HCT116 (cell line): Measurements from ENCODE around the gene CDH5. TPM values are rescaled to one million over a fixed set of nuclear protein-coding genes. Genes with fewer than 3 reads are reported as not detected.

ENCODE experiments used
- ATAC-seq: fragments of 200-7000 bp; cut with Tn5 transposase; 2 replicates; pipeline ENCODE4 v1.9.1; 2020; ENCODE audit warnings: mild to moderate bottlenecking, moderate library complexity
- BruUV-seq: library from RNA; stranded (reverse); fragments of 400-500 nt; replicated peaks from 2 replicates; lab custom pipeline; 2021; lab: Mats Ljungman, UMichigan
- CTCF ChIA-PET: fragments of 300-600 bp; sonication (Branson Sonifier 250); formaldehyde crosslinking; loops from one replicate; lab custom pipeline; 2021; ENCODE audit warnings: antibody characterized with exemption; lab: Charles Lee
- POLR2A ChIA-PET: fragments of 300-600, 350-600 bp; sonication (Branson Sonifier 250); formaldehyde crosslinking; loops from one replicate; lab custom pipeline; 2021; ENCODE audit warnings: antibody characterized with exemption; lab: Charles Lee
- RAD21 ChIA-PET, 2 experiments: fragments of 300-600 bp; sonication (Branson Sonifier 250); formaldehyde crosslinking; loops; one replicate each; lab custom pipeline; 2023; ENCODE audit warnings: low total read pairs in 2 of 2; ENCODE audit not compliant: uncharacterized antibody in 2 of 2, unreplicated experiment in 2 of 2, low non-redundant PET in 1 of 2; lab: Charles Lee
- DNase-seq: peaks from one replicate; pipeline ENCODE4 v3.0.0-alpha.2; 2010; ENCODE audit warnings: low read depth, low spot score
- H2AFZ ChIP-seq: fragments of 200-600 bp; shearing (Covaris generic), sonication (generic); 2 replicates; pipeline ENCODE4 v1.6.1; 2017; ENCODE audit warnings: low read depth, mixed run types, mixed read lengths, antibody characterized with exemption, low read length; ENCODE audit not compliant: poor library complexity, severe bottlenecking
- H3K27ac ChIP-seq: 2 replicates; pipeline ENCODE4 v1.5.1; 2012; ENCODE audit warnings: low read depth, low read length
- H3K27me3 ChIP-seq: fragments of 200-600 bp; sonication (generic); 2 replicates; pipeline ENCODE4 v1.6.1; 2016; ENCODE audit warnings: mixed run types, low read length, mixed read lengths; ENCODE audit not compliant: insufficient read depth
- H3K36me3 ChIP-seq, 2 experiments: fragments of 200-500 bp in 1 of 2; fragments of 200-600 bp in 1 of 2; sonication (Bioruptor generic) in 1 of 2; sonication (generic) in 1 of 2; 2 replicates each; pipeline versions ENCODE4 v1.5.1 to v1.6.1; 2014 to 2016; ENCODE audit warnings: low read length in 2 of 2, inconsistent platforms in 1 of 2, mixed read lengths in 1 of 2, mixed run types in 1 of 2; ENCODE audit not compliant: insufficient read depth in 2 of 2, control insufficient read depth in 1 of 2
- H3K4me1 ChIP-seq, 2 experiments: fragments of 200-600 bp in 1 of 2; sonication (generic) in 1 of 2; 2 replicates each; pipeline versions ENCODE4 v1.5.1 to v1.6.1; 2012 to 2017; ENCODE audit warnings: low read length in 2 of 2, inconsistent platforms in 1 of 2, mild to moderate bottlenecking in 1 of 2, mixed read lengths in 1 of 2, mixed run types in 1 of 2, moderate library complexity in 1 of 2; ENCODE audit not compliant: insufficient read depth in 2 of 2, control insufficient read depth in 1 of 2
- H3K4me2 ChIP-seq: fragments of 200-600 bp; sonication (generic); 2 replicates; pipeline ENCODE4 v1.6.1; 2017; ENCODE audit warnings: mixed run types, low read length, mixed read lengths
- H3K4me3 ChIP-seq, 2 experiments: fragments of 200-600 bp in 1 of 2; sonication (generic) in 1 of 2; replicated peaks in 1 of 2; 2 replicates each; pipeline ENCODE4 v1.5.1; 2011 to 2016; ENCODE audit warnings: low read length in 2 of 2, control low read depth in 1 of 2, low read depth in 1 of 2, mild to moderate bottlenecking in 1 of 2, mixed read lengths in 1 of 2, mixed run types in 1 of 2
- H3K79me2 ChIP-seq: fragments of 200-600 bp; sonication (generic); 2 replicates; pipeline ENCODE4 v1.6.1; 2017; ENCODE audit warnings: mild to moderate bottlenecking, mixed run types, low read length, moderate library complexity, mixed read lengths; ENCODE audit not compliant: insufficient read depth
- H3K9ac ChIP-seq: fragments of 200-600 bp; sonication (generic); 2 replicates; pipeline ENCODE4 v1.6.1; 2016; ENCODE audit warnings: low read length, mixed read lengths
- H3K9me2 ChIP-seq: fragments of 200-600 bp; sonication (generic), shearing (Covaris generic); 2 replicates; pipeline ENCODE4 v1.6.1; 2017; ENCODE audit warnings: mixed run types, mild to moderate bottlenecking, moderate library complexity; ENCODE audit not compliant: insufficient read depth
- H3K9me3 ChIP-seq, 2 experiments: fragments of 200-500 bp in 1 of 2; fragments of 200-600 bp in 1 of 2; sonication (Bioruptor generic) in 1 of 2; sonication (generic) in 1 of 2; 2 replicates each; pipeline ENCODE4 v1.6.1; 2014 to 2017; ENCODE audit warnings: low read length in 2 of 2, mixed read lengths in 2 of 2, inconsistent platforms in 1 of 2, low read depth in 1 of 2, mild to moderate bottlenecking in 1 of 2, mixed run types in 1 of 2, moderate library complexity in 1 of 2; ENCODE audit not compliant: control insufficient read depth in 1 of 2, insufficient read depth in 1 of 2
- H4K20me1 ChIP-seq: fragments of 200-600 bp; sonication (generic), shearing (Covaris generic); 2 replicates; pipeline ENCODE4 v1.6.1; 2017; ENCODE audit warnings: mixed run types, mild to moderate bottlenecking, moderate library complexity; ENCODE audit not compliant: insufficient read depth
- CTCF ChIP-seq, 3 experiments: fragments of 200-600 bp in 1 of 3; sonication (generic) in 1 of 3; IDR thresholded peaks in 2 of 3; conservative IDR thresholded peaks in 1 of 3; 2 replicates each; pipeline ENCODE4 v1.5.1; 2012 to 2017; ENCODE audit warnings: low read depth in 2 of 3, low read length in 2 of 3, antibody characterized with exemption in 1 of 3, borderline replicate concordance in 1 of 3, control low read depth in 1 of 3, mild to moderate bottlenecking in 1 of 3, mixed read lengths in 1 of 3, mixed run types in 1 of 3, moderate library complexity in 1 of 3; ENCODE audit not compliant: insufficient read depth in 1 of 3
- ELF1 ChIP-seq: IDR thresholded peaks from 2 replicates; pipeline ENCODE4 v1.6.1; 2012; ENCODE audit warnings: low read depth, borderline replicate concordance
- EZH2phosphoT487 ChIP-seq: fragments of 200-600 bp; IDR thresholded peaks from 2 replicates; pipeline ENCODE4 v1.6.1; 2018; ENCODE audit warnings: antibody characterized with exemption, borderline replicate concordance
- JUND ChIP-seq: IDR thresholded peaks from 2 replicates; pipeline ENCODE4 v1.6.1; 2012
- MAX ChIP-seq: IDR thresholded peaks from 2 replicates; pipeline ENCODE4 v1.6.1; 2012
- POLR2A ChIP-seq: IDR thresholded peaks from 2 replicates; pipeline ENCODE4 v1.7.0; 2011; ENCODE audit warnings: borderline replicate concordance; ENCODE audit not compliant: insufficient read depth, insufficient read length; ENCODE audit errors: extremely low read depth
- RAD21 ChIP-seq: IDR thresholded peaks from 2 replicates; pipeline ENCODE4 v1.6.1; 2012; ENCODE audit warnings: low read depth, mild to moderate bottlenecking
- REST ChIP-seq: IDR thresholded peaks from 2 replicates; pipeline ENCODE4 v1.6.1; 2012; ENCODE audit warnings: low read depth
- SIN3A ChIP-seq: IDR thresholded peaks from 2 replicates; pipeline ENCODE4 v1.6.1; 2012; ENCODE audit warnings: low read depth
- SP1 ChIP-seq: IDR thresholded peaks from 2 replicates; pipeline ENCODE4 v1.6.1; 2012; ENCODE audit warnings: low read depth
- SRF ChIP-seq: IDR thresholded peaks from 2 replicates; pipeline ENCODE4 v1.6.1; 2012; ENCODE audit warnings: low read depth
- intact Hi-C: fragments of 100-400 bp; cut with micrococcal nuclease; formaldehyde crosslinking; loops from 2 replicates; pipeline ENCODE4 v1.10.0; 2022
- total RNA-seq: library from RNA; stranded (reverse); gene quantifications from one replicate; pipeline ENCODE4 v1.2.1, GENCODE V29; 2021; ENCODE audit not compliant: unreplicated experiment
- TF ChIP-seq, protein P1 (sequence below): IDR thresholded peaks from 2 replicates; pipeline ENCODE4 v1.6.1; 2011; ENCODE audit warnings: mild to moderate bottlenecking, low read length, moderate library complexity; ENCODE audit not compliant: insufficient replicate concordance; ENCODE audit errors: extremely low read depth

The CDH5 gene
- total RNA-seq, 1 experiment from 2014 or later: 0.15 TPM

- no peaks in the 10 kb centered on the region for H3K79me2 ChIP-seq
- H3K4me3 ChIP-seq: no peak overlapping the region
- no peak overlapping the region for H3K9ac ChIP-seq
- ATAC-seq (no peak), DNase-seq (no peak)
- H3K9me3 ChIP-seq: no peaks in the 10 kb centered on the region
- POLR2A ChIA-PET: no interaction called here
- no TSS peak for BruUV-seq
- CTCF ChIA-PET: no interaction called here
- no peaks in the 10 kb centered on the region for H4K20me1 ChIP-seq
- intact Hi-C loops: no loop called here
- H3K27me3 ChIP-seq: no peaks in the 10 kb centered on the region
- H3K36me3 ChIP-seq: no peaks in the 10 kb centered on the region
- no peak overlapping the region for H3K4me2 ChIP-seq
- TF ChIP-seq, protein P1, sequence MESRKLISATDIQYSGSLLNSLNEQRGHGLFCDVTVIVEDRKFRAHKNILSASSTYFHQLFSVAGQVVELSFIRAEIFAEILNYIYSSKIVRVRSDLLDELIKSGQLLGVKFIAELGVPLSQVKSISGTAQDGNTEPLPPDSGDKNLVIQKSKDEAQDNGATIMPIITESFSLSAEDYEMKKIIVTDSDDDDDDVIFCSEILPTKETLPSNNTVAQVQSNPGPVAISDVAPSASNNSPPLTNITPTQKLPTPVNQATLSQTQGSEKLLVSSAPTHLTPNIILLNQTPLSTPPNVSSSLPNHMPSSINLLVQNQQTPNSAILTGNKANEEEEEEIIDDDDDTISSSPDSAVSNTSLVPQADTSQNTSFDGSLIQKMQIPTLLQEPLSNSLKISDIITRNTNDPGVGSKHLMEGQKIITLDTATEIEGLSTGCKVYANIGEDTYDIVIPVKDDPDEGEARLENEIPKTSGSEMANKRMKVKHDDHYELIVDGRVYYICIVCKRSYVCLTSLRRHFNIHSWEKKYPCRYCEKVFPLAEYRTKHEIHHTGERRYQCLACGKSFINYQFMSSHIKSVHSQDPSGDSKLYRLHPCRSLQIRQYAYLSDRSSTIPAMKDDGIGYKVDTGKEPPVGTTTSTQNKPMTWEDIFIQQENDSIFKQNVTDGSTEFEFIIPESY: no peak
- TF ChIP-seq POLR2A: no peak
- TF ChIP-seq SIN3A: no peak
- no peak for TF ChIP-seq ELF1
- TF ChIP-seq JUND: no peak
- no peak for TF ChIP-seq RAD21
- no peak for TF ChIP-seq CTCF (IDR thresholded peaks at IDR 0.05 in 2 of 3, conservative IDR thresholded peaks at IDR 0.05 in 1 of 3; ENCODE audit: borderline replicate concordance in 1 of 3, insufficient read depth in 1 of 3, low read depth in 2 of 3, low read length in 2 of 3)
- no peak for TF ChIP-seq MAX
- TF ChIP-seq SP1: no peak
- TF ChIP-seq REST: no peak
- no peak for TF ChIP-seq SRF
- no peak for TF ChIP-seq EZH2phosphoT487
- RAD21 ChIA-PET: no interaction called here
- no peak overlapping the region for H3K27ac ChIP-seq
- H2AFZ ChIP-seq: no peak overlapping the region
- no peaks in the 10 kb centered on the region for H3K9me2 ChIP-seq
- peaks cover 0 to 11% of the 10 kb centered on the region in 2 experiments; a peak in 1 of 4 replicates for H3K4me1 ChIP-seq
Measured at GRCh38 chr16:66372898-66373155, 6.3 kb downstream of the CDH5 start.
